Large intestine (tissue), 3 donors: ENCODE results near the gene SCUBE3. TPM values are rescaled to one million over a fixed set of nuclear protein-coding genes. Genes with fewer than 3 reads are reported as not detected.
A peak's percentile ranks its signal among the peaks of the same experiment; 100 is the strongest.

Experiments
- DNase-seq, 2 donors: peaks; one replicate each; pipeline versions ENCODE4 v3.0.0 to v3.0.0-alpha.2; 2013
- H3K27ac ChIP-seq: one replicate; pipeline ENCODE4 v1.5.1; 2013; ENCODE audit warnings: low read length
- H3K27me3 ChIP-seq: 2 replicates; pipeline ENCODE4 v1.6.1; 2013; ENCODE audit warnings: low read length; ENCODE audit not compliant: control insufficient read depth, insufficient read depth
- H3K36me3 ChIP-seq: 2 replicates; pipeline ENCODE4 v1.6.1; 2013; ENCODE audit warnings: low read length; ENCODE audit not compliant: control insufficient read depth, insufficient read depth
- H3K4me1 ChIP-seq: one replicate; pipeline ENCODE4 v1.6.1; 2013; ENCODE audit warnings: low read length; ENCODE audit not compliant: control insufficient read depth, insufficient read depth
- H3K4me3 ChIP-seq: one replicate; pipeline ENCODE4 v1.5.1; 2013; ENCODE audit warnings: low read length
- H3K9me3 ChIP-seq: one replicate; pipeline ENCODE4 v1.6.1; 2013; ENCODE audit warnings: mild to moderate bottlenecking, low read depth, low read length, moderate library complexity; ENCODE audit not compliant: control insufficient read depth
- WGBS: methylation state at CpG from one replicate; pipeline ENCODE4 v1.1.5; 2013; ENCODE audit warnings: low lambda C conversion rate; ENCODE audit not compliant: insufficient coverage; 5-methylcytosine and 5-hydroxymethylcytosine counted together
- polyA plus RNA-seq: library from polyadenylated mRNA; unstranded; fragments of 120-200 nt; gene quantifications from one replicate; pipeline ENCODE4 v1.2.1, GENCODE V29; 2013

Gene SCUBE3
- polyA plus RNA-seq, 1 donor = 3.3 TPM

- no peak for DNase-seq
- Histone ChIP-seq H3K27ac (no peak overlapping the region), H3K4me3 (no peak overlapping the region), H3K9me3 (no peaks in the 10 kb centered on the region), H3K36me3 (peaks cover 61% of the 10 kb centered on the region), H3K27me3 (no peaks in the 10 kb centered on the region), H3K4me1 (no peaks in the 10 kb centered on the region)
- WGBS = no CpG with 5 or more reads among the region's 2 CpGs
Measured at GRCh38 chr6:35283361-35283760, 69.6 kb downstream of the SCUBE3 start.

- Histone ChIP-seq H3K4me1 (no peaks in the 10 kb centered on the region), H3K27ac (no peak overlapping the region), H3K36me3 (peaks cover 83% of the 10 kb centered on the region), H3K27me3 (no peaks in the 10 kb centered on the region), H3K4me3 (no peak overlapping the region), H3K9me3 (no peaks in the 10 kb centered on the region)
- DNase-seq = no peak
- WGBS = no CpG with 5 or more reads among the region's 12 CpGs
Measured at GRCh38 chr6:35287671-35288396, 74.1 kb downstream of the SCUBE3 start.

- no peak for DNase-seq
- Histone ChIP-seq H3K4me1 (no peaks in the 10 kb centered on the region), H3K4me3 (no peak overlapping the region), H3K9me3 (no peaks in the 10 kb centered on the region), H3K27ac (no peak overlapping the region), H3K36me3 (peaks cover 83% of the 10 kb centered on the region), H3K27me3 (no peaks in the 10 kb centered on the region)
- no CpG with 5 or more reads among the region's 4 CpGs for WGBS
Measured at GRCh38 chr6:35288834-35289233, 75.1 kb downstream of the SCUBE3 start.

- no peaks in the 10 kb centered on the region for H3K9me3 ChIP-seq
- H3K4me3 ChIP-seq = no peak overlapping the region
- H3K27me3 ChIP-seq = no peaks in the 10 kb centered on the region
- DNase-seq = no peak
- no peak overlapping the region for H3K27ac ChIP-seq
- no peaks in the 10 kb centered on the region for H3K4me1 ChIP-seq
- H3K36me3 ChIP-seq = peaks cover 91% of the 10 kb centered on the region
- no CpG with 5 or more reads among the region's 13 CpGs for WGBS
Measured at GRCh38 chr6:35291491-35291890, 77.7 kb downstream of the SCUBE3 start.

GRCh38 chr6:35292494-35292893 lies 78.7 kb downstream of the SCUBE3 start:
- no peak for DNase-seq
- Histone ChIP-seq H3K4me1 (peaks cover 5% of the 10 kb centered on the region), H3K27ac (no peak overlapping the region), H3K27me3 (no peaks in the 10 kb centered on the region), H3K4me3 (no peak overlapping the region), H3K36me3 (peaks cover 85% of the 10 kb centered on the region), H3K9me3 (no peaks in the 10 kb centered on the region)
- no CpG with 5 or more reads among the region's 15 CpGs for WGBS

GRCh38 chr6:35293681-35294080 lies 79.9 kb downstream of the SCUBE3 start:
- no peak for DNase-seq
- peaks cover 76% of the 10 kb centered on the region for H3K36me3 ChIP-seq
- H3K4me3 ChIP-seq = no peak overlapping the region
- H3K27me3 ChIP-seq = no peaks in the 10 kb centered on the region
- no peak overlapping the region for H3K27ac ChIP-seq
- WGBS = no CpG with 5 or more reads among the region's 9 CpGs
- no peaks in the 10 kb centered on the region for H3K9me3 ChIP-seq
- peaks cover 15% of the 10 kb centered on the region for H3K4me1 ChIP-seq

- DNase-seq = peak in 1 of 2 donors; percentile 45
- WGBS = 10% methylated on average over 3 of the region's 10 CpGs
- H3K27me3 ChIP-seq = no peaks in the 10 kb centered on the region
- H3K4me1 ChIP-seq = peaks cover 18% of the 10 kb centered on the region
- no peak overlapping the region for H3K27ac ChIP-seq
- H3K36me3 ChIP-seq = peaks cover 70% of the 10 kb centered on the region
- no peaks in the 10 kb centered on the region for H3K9me3 ChIP-seq
- H3K4me3 ChIP-seq = no peak overlapping the region
Measured at GRCh38 chr6:35294308-35294945, 80.7 kb downstream of the SCUBE3 start.

GRCh38 chr6:35295036-35295435 lies 81.3 kb downstream of the SCUBE3 start:
- no CpG with 5 or more reads among the region's 2 CpGs for WGBS
- H3K36me3 ChIP-seq = peaks cover 64% of the 10 kb centered on the region
- no peak overlapping the region for H3K4me3 ChIP-seq
- H3K9me3 ChIP-seq = no peaks in the 10 kb centered on the region
- H3K27ac ChIP-seq = no peak overlapping the region
- H3K4me1 ChIP-seq = peaks cover 24% of the 10 kb centered on the region
- H3K27me3 ChIP-seq = no peaks in the 10 kb centered on the region
- DNase-seq = no peak

- no CpG with 5 or more reads among the region's 3 CpGs for WGBS
- H3K36me3 ChIP-seq = peaks cover 57% of the 10 kb centered on the region
- H3K27me3 ChIP-seq = no peaks in the 10 kb centered on the region
- H3K4me3 ChIP-seq = no peak overlapping the region
- peaks cover 25% of the 10 kb centered on the region for H3K4me1 ChIP-seq
- no peak for DNase-seq
- H3K27ac ChIP-seq = no peak overlapping the region
- no peaks in the 10 kb centered on the region for H3K9me3 ChIP-seq
Measured at GRCh38 chr6:35295521-35296315, 82.0 kb downstream of the SCUBE3 start.

- H3K27me3 ChIP-seq = no peaks in the 10 kb centered on the region
- H3K9me3 ChIP-seq = no peaks in the 10 kb centered on the region
- no peak for DNase-seq
- WGBS = no CpG with 5 or more reads among the region's 6 CpGs
- H3K27ac ChIP-seq = no peak overlapping the region
- peaks cover 44% of the 10 kb centered on the region for H3K36me3 ChIP-seq
- peaks cover 25% of the 10 kb centered on the region for H3K4me1 ChIP-seq
- H3K4me3 ChIP-seq = no peak overlapping the region
Measured at GRCh38 chr6:35296931-35297600, 83.3 kb downstream of the SCUBE3 start.
